CD14-positive monocyte (primary cell): ENCODE measurements around the gene REPIN1. TPM values are rescaled to one million over a fixed set of nuclear protein-coding genes. Genes with fewer than 3 reads are reported as not detected.

Source experiments
- DNase-seq, 3 donors: peaks; one replicate each; pipeline ENCODE4 v3.0.0-alpha.2; 2011 to 2022
- H2AFZ ChIP-seq: 2 replicates; pipeline ENCODE4 v1.6.0; 2012; ENCODE audit warnings: mild to moderate bottlenecking, low read depth, low read length, inconsistent platforms; ENCODE audit not compliant: insufficient read depth, poor library complexity, severe bottlenecking
- H3K27ac ChIP-seq, 2 donors: 1 replicate in 1 of 2; 2 replicates in 1 of 2; pipeline ENCODE4 v1.5.1; 2012 to 2013; ENCODE audit warnings: low read length in 2 of 2, control low read depth in 1 of 2, inconsistent platforms in 1 of 2, low read depth in 1 of 2, mild to moderate bottlenecking in 1 of 2
- H3K27me3 ChIP-seq, 2 donors: one replicate each; pipeline versions ENCODE4 v1.6.0 to v1.6.1; 2011 to 2013; ENCODE audit warnings: low read length in 2 of 2; ENCODE audit not compliant: control insufficient read depth in 2 of 2, insufficient read depth in 2 of 2
- H3K36me3 ChIP-seq, 2 donors: replicated peaks in 1 of 2; 1 replicate in 1 of 2; 2 replicates in 1 of 2; pipeline versions ENCODE4 v1.5.1 to v1.6.1; 2012 to 2013; ENCODE audit warnings: low read length in 2 of 2, control low read depth in 1 of 2, inconsistent platforms in 1 of 2, mild to moderate bottlenecking in 1 of 2; ENCODE audit not compliant: insufficient read depth in 2 of 2, control insufficient read depth in 1 of 2
- H3K4me1 ChIP-seq, 2 donors: 1 replicate in 1 of 2; 2 replicates in 1 of 2; pipeline versions ENCODE4 v1.5.1 to v1.6.1; 2012 to 2013; ENCODE audit warnings: low read length in 2 of 2, control low read depth in 1 of 2, inconsistent platforms in 1 of 2, mild to moderate bottlenecking in 1 of 2, moderate library complexity in 1 of 2; ENCODE audit not compliant: insufficient read depth in 2 of 2, control insufficient read depth in 1 of 2
- H3K4me2 ChIP-seq: replicated peaks from 2 replicates; pipeline ENCODE3; 2012; ENCODE audit warnings: low read length, moderate library complexity, mild to moderate bottlenecking; ENCODE audit not compliant: poor library complexity, severe bottlenecking; ENCODE audit errors: extremely low read depth
- H3K4me3 ChIP-seq, 3 experiments: fragments of 200-600 bp in 1 of 3; sonication (generic) in 1 of 3; replicated peaks in 1 of 3; 1 replicate in 2 of 3; 2 replicates in 1 of 3; pipeline ENCODE4 v1.5.1; 2011 to 2013; ENCODE audit warnings: low read length in 3 of 3, mild to moderate bottlenecking in 3 of 3, control low read depth in 2 of 3, low read depth in 2 of 3, inconsistent platforms in 1 of 3, moderate library complexity in 1 of 3
- H3K79me2 ChIP-seq: 2 replicates; pipeline ENCODE4 v1.6.0; 2012; ENCODE audit warnings: mild to moderate bottlenecking, control low read depth, inconsistent platforms, low read length, moderate library complexity; ENCODE audit not compliant: insufficient read depth
- H3K9ac ChIP-seq: 2 replicates; pipeline ENCODE4 v1.6.0; 2017; ENCODE audit warnings: low read length, mild to moderate bottlenecking; ENCODE audit not compliant: insufficient read depth, poor library complexity, severe bottlenecking
- H3K9me3 ChIP-seq, 2 donors: replicated peaks in 1 of 2; 1 replicate in 1 of 2; 2 replicates in 1 of 2; pipeline versions ENCODE4 v1.5.1 to v1.6.1; 2012 to 2013; ENCODE audit warnings: low read length in 2 of 2, control low read depth in 1 of 2; ENCODE audit not compliant: control insufficient read depth in 1 of 2, insufficient read depth in 1 of 2
- H4K20me1 ChIP-seq: 2 replicates; pipeline ENCODE4 v1.6.0; 2012; ENCODE audit warnings: mild to moderate bottlenecking, low read length, control low read depth, moderate library complexity; ENCODE audit not compliant: insufficient read depth
- H3K27ac Mint-ChIP-seq, 7 donors: one replicate each; pipeline ENCODE4 v1.8.0; 2020; ENCODE audit warnings: mild to moderate bottlenecking in 7 of 7, mixed read lengths in 7 of 7, moderate library complexity in 6 of 7, inconsistent platforms in 2 of 7
- H3K27me3 Mint-ChIP-seq, 3 donors: one replicate each; pipeline ENCODE4 v1.8.0; 2021 to 2022; ENCODE audit warnings: low read depth in 3 of 3, mild to moderate bottlenecking in 3 of 3, mixed read lengths in 3 of 3, moderate library complexity in 3 of 3, inconsistent platforms in 1 of 3
- H3K36me3 Mint-ChIP-seq, 2 donors: one replicate each; pipeline ENCODE4 v1.8.0; 2020; ENCODE audit warnings: mixed read lengths in 2 of 2, inconsistent platforms in 1 of 2, mild to moderate bottlenecking in 1 of 2
- H3K4me1 Mint-ChIP-seq: one replicate; pipeline ENCODE4 v1.8.0; 2020; ENCODE audit warnings: mild to moderate bottlenecking, mixed read lengths
- H3K4me3 Mint-ChIP-seq, 2 donors: one replicate each; pipeline ENCODE4 v1.8.0; 2020; ENCODE audit warnings: mild to moderate bottlenecking in 2 of 2, mixed read lengths in 2 of 2, moderate library complexity in 1 of 2
- H3K9me3 Mint-ChIP-seq, 7 donors: one replicate each; pipeline ENCODE4 v1.8.0; 2020 to 2022; ENCODE audit warnings: mixed read lengths in 7 of 7, mild to moderate bottlenecking in 6 of 7, moderate library complexity in 6 of 7, inconsistent platforms in 2 of 7
- WGBS: methylation state at CpG from one replicate; pipeline ENCODE4 v1.1.5; 2013; ENCODE audit warnings: missing lambda C conversion rate; ENCODE audit not compliant: insufficient coverage; 5-methylcytosine and 5-hydroxymethylcytosine counted together
- intact Hi-C, 2 donors: fragments of 100-400 bp; cut with micrococcal nuclease; formaldehyde crosslinking; loops; one replicate each; pipeline versions ENCODE4 v1.15.0 to v1.15.1; 2023
- polyA plus RNA-seq, 3 donors: library from polyadenylated mRNA; depleted of rRNA in 1 of 3; unstranded in 2 of 3; stranded (reverse) in 1 of 3; fragments of 300-500 nt in 2 of 3; fragments of >200 nt in 1 of 3; fragmentation: Illumina TruSeq in 2 of 3; gene quantifications; 1 replicate in 2 of 3; 2 replicates in 1 of 3; pipeline ENCODE4 v1.2.3, GENCODE V29; 2012 to 2021
- TF ChIP-seq, protein P1 (sequence below): fragments of 200-600 bp; IDR thresholded peaks from one replicate; pipeline ENCODE4 v1.8.0; 2022; ENCODE audit warnings: antibody characterized with exemption, mild to moderate bottlenecking

The REPIN1 gene
- polyA plus RNA-seq, 3 donors, result 32.7 to 42.9 (median 39.0) TPM

DNA sequence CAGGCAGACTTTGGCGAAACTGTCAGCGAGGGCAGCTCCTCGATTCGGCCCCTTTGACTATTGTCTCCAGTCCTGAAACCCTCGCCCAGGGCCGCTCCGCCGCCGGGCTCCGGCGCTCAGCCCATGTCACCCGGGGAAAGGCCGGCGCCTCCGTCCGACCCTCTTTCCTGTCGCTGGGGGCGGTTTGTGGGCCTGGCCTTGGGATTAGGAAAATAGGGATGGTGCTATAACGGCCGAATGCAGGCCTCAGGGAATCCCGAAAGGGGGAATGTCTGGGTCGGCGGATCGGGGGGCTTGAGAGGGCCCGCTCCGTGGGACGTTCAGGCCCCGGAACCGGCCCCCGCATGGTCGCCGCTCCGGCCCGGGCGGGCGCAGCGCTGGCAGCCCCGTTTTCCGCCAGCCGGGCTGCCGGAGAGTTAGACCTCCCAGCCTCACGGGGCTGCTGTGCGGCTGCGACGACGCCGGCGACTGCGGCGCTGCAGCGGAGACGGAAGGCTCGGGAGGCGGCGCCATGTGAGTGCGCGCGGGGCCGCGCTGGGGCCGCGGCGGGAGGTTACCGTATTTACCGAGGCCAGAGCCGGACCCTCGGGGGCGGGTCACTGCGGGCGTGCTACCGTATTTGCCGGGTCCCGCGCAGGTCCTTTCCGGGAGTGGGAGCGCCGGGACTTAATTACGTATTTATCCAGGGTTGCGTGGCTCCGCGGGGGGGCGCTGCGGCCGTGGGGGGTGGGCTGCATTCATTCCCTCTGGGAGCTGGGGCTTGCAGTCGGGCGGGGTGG lies 36.4 kb downstream of the REPIN1 start:
- TF ChIP-seq, protein P1, sequence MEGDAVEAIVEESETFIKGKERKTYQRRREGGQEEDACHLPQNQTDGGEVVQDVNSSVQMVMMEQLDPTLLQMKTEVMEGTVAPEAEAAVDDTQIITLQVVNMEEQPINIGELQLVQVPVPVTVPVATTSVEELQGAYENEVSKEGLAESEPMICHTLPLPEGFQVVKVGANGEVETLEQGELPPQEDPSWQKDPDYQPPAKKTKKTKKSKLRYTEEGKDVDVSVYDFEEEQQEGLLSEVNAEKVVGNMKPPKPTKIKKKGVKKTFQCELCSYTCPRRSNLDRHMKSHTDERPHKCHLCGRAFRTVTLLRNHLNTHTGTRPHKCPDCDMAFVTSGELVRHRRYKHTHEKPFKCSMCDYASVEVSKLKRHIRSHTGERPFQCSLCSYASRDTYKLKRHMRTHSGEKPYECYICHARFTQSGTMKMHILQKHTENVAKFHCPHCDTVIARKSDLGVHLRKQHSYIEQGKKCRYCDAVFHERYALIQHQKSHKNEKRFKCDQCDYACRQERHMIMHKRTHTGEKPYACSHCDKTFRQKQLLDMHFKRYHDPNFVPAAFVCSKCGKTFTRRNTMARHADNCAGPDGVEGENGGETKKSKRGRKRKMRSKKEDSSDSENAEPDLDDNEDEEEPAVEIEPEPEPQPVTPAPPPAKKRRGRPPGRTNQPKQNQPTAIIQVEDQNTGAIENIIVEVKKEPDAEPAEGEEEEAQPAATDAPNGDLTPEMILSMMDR, result no peak
- no peaks in the 10 kb centered on the region for H3K27me3 ChIP-seq
- H3K4me3 ChIP-seq, result peak overlapping the region; percentile 61 to 84 (median 63)
- DNase-seq, result peak; percentile 64 to 79 (median 78)
- Mint-ChIP-seq H3K4me3 (peak overlapping the region; percentile 94 to 96), H3K27me3 (peaks cover 0 to 5% (median 3%) of the 10 kb centered on the region in 3 donors), H3K36me3 (peaks cover 0 to 11% of the 10 kb centered on the region in 2 donors), H3K4me1 (peaks cover 30% of the 10 kb centered on the region), H3K27ac (peak overlapping the region in 3 of 7 donors; percentile 68 to 92 (median 73)), H3K9me3 (no peaks in the 10 kb centered on the region)
- no peaks in the 10 kb centered on the region for H3K36me3 ChIP-seq
- under 1% methylated on average over 82 of the region's 86 CpGs for WGBS
- H3K4me1 ChIP-seq, result peaks cover 26 to 33% of the 10 kb centered on the region in 2 donors
- H3K9me3 ChIP-seq, result no peaks in the 10 kb centered on the region
- H3K79me2 ChIP-seq, result no peaks in the 10 kb centered on the region
- intact Hi-C loops, result no loop called here
- peak overlapping the region; percentile 78 for H3K9ac ChIP-seq
- peak overlapping the region; percentile 95 for H2AFZ ChIP-seq
- peak overlapping the region; percentile 2 to 60 for H3K27ac ChIP-seq
- H4K20me1 ChIP-seq, result no peaks in the 10 kb centered on the region
- H3K4me2 ChIP-seq, result peak overlapping the region; percentile 95

DNA sequence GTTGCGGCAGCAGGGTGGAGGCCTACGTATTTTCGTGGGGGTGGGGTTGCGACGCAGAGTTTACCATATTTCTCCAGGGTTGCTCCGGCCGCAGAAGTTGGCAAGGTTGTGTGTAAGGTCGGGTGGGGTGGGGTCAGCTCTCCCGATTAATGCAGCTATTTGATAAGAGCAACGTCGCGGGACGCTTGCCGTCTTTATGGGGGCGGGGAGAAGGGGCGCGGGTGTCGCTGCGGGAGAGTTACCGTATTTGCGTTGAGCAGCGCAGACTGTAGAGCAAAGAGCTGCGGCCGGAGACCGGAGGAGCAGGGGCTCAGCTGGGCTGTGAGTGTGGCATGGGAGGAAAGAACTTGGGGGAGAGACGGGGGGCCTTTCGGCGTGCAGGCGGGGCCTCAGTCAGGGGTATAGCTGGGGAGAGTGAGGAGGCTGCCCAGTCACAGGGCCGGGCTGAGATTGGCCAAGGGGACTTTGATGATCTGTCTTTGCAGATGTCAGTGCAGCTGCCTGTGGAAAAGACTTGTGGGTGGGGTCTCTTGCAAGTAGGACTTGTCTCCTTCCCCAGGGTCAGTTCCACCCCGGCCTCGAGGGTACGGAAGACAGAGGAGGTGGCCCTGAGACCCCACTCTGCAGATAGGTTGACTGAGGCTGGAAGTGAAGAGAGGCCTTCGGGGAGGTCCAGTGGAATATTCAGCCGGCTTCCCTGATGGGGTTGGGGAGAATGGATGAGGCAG lies 37.1 kb downstream of the REPIN1 start:
- Histone ChIP-seq H3K4me1 (peaks cover 26 to 33% of the 10 kb centered on the region in 2 donors), H2AFZ (peak overlapping the region; percentile 95), H3K36me3 (no peaks in the 10 kb centered on the region), H3K9me3 (no peaks in the 10 kb centered on the region), H3K27me3 (no peaks in the 10 kb centered on the region), H3K4me2 (peak overlapping the region; percentile 95), H4K20me1 (no peaks in the 10 kb centered on the region), H3K79me2 (no peaks in the 10 kb centered on the region), H3K9ac (peak overlapping the region; percentile 78), H3K4me3 (peak overlapping the region; percentile 61 to 84 (median 63)), H3K27ac (no peak overlapping the region)
- peaks cover 0 to 11% of the 10 kb centered on the region in 2 donors for H3K36me3 Mint-ChIP-seq
- H3K9me3 Mint-ChIP-seq, result no peaks in the 10 kb centered on the region
- H3K27me3 Mint-ChIP-seq, result peaks cover 0 to 5% (median 3%) of the 10 kb centered on the region in 3 donors
- TF ChIP-seq, protein P1, result no peak
- peaks cover 30% of the 10 kb centered on the region for H3K4me1 Mint-ChIP-seq
- intact Hi-C loops, result no loop called here
- H3K27ac Mint-ChIP-seq, result peak overlapping the region in 4 of 7 donors; percentile 37 to 92 (median 50)
- peak overlapping the region; percentile 94 to 96 for H3K4me3 Mint-ChIP-seq
- 12% methylated on average over 35 of the region's 35 CpGs for WGBS
- no peak for DNase-seq
